HepG2 (cell line): ENCODE measurements around the gene L3MBTL4. TPM values are rescaled to one million over a fixed set of nuclear protein-coding genes. Genes with fewer than 3 reads are reported as not detected.

Experiments used
- ATRX ChIP-seq: sonication (generic); formaldehyde crosslinking; IDR thresholded peaks from 2 replicates; pipeline ENCODE4 v1.4.0; 2020; ENCODE audit warnings: missing genetic modification reagents, borderline replicate concordance
- CBFB ChIP-seq: sonication (generic); formaldehyde crosslinking; IDR thresholded peaks from 2 replicates; pipeline ENCODE4 v1.4.0; 2020; ENCODE audit warnings: missing genetic modification reagents
- FOXA1 ChIP-seq, 2 experiments: fragments of 450-650 bp in 1 of 2; sonication (generic) in 1 of 2; formaldehyde crosslinking in 1 of 2; IDR thresholded peaks; 2 replicates each; pipeline versions ENCODE4 v1.4.0 to v1.6.1; 2016 to 2020; ENCODE audit warnings: missing genetic modification reagents in 1 of 2
- MEF2D ChIP-seq: sonication (generic); formaldehyde crosslinking; IDR thresholded peaks from 2 replicates; pipeline ENCODE4 v1.5.1; 2020; ENCODE audit warnings: mild to moderate bottlenecking, missing genetic modification reagents
- NR1H2 ChIP-seq: sonication (generic); formaldehyde crosslinking; IDR thresholded peaks from 2 replicates; pipeline ENCODE4 v1.8.1; 2022; ENCODE audit warnings: low read depth, missing genetic modification reagents, borderline replicate concordance
- PATZ1 ChIP-seq: sonication (generic); formaldehyde crosslinking; IDR thresholded peaks from 2 replicates; pipeline ENCODE4 v1.4.0; 2020; ENCODE audit warnings: missing genetic modification reagents
- REST ChIP-seq, 2 experiments: IDR thresholded peaks; 2 replicates each; pipeline ENCODE4 v1.6.1; 2011 to 2012; ENCODE audit warnings: low read length in 2 of 2, borderline replicate concordance in 1 of 2, low read depth in 1 of 2, mild to moderate bottlenecking in 1 of 2, moderate library complexity in 1 of 2
- STAT6 ChIP-seq: sonication (generic); formaldehyde crosslinking; IDR thresholded peaks from 2 replicates; pipeline ENCODE4 v1.4.0; 2020; ENCODE audit warnings: missing genetic modification reagents, mild to moderate bottlenecking, borderline replicate concordance
- TMF1 ChIP-seq: sonication (generic); formaldehyde crosslinking; IDR thresholded peaks from 2 replicates; pipeline ENCODE4 v1.8.1; 2022; ENCODE audit warnings: low read depth, missing genetic modification reagents
- ZBTB39 ChIP-seq: sonication (generic); formaldehyde crosslinking; IDR thresholded peaks from 2 replicates; pipeline ENCODE4 v1.5.0; 2020; ENCODE audit warnings: missing genetic modification reagents
- ZBTB46 ChIP-seq: sonication (generic); formaldehyde crosslinking; IDR thresholded peaks from 2 replicates; pipeline ENCODE4 v1.4.0; 2020; ENCODE audit warnings: mild to moderate bottlenecking, missing genetic modification reagents, borderline replicate concordance
- polyA plus RNA-seq, 8 experiments: library from polyadenylated mRNA; depleted of rRNA in 3 of 8; stranded (reverse) in 7 of 8; unstranded in 1 of 8; fragments of >200 nt; fragmentation: Illumina TruSeq in 4 of 8; extraction: Trizol in 4 of 8; gene quantifications; 2 replicates each; pipeline versions ENCODE4 v1.2.1 to v1.2.3, GENCODE V29; 2011 to 2016; ENCODE audit warnings: low read depth in 4 of 8, missing spikeins in 1 of 8, mixed read lengths in 1 of 8; ENCODE audit not compliant: insufficient read depth in 1 of 8
- total RNA-seq, 5 experiments: library from RNA; depleted of rRNA; stranded (reverse); fragments of >200 nt; fragmentation: Illumina TruSeq; extraction: Trizol; gene quantifications; 2 replicates each; pipeline ENCODE4 v1.2.3, GENCODE V29; 2016; ENCODE audit warnings: low read depth in 1 of 5

Gene L3MBTL4
- total and polyA plus RNA-seq, 2 of the 13 experiments (the other 11 are each of a cell fraction or from before 2014, with no cell fraction given) = 10.8 to 13.3 TPM

GRCh38 chr18:6406075-6406909 lies 8.4 kb downstream of the L3MBTL4 start (continued):
- TF ChIP-seq REST (IDR thresholded peaks at IDR 0.05; ENCODE audit: borderline replicate concordance in 1 of 2, low read depth in 1 of 2, low read length in 2 of 2) (no peak), TMF1 (CRISPR knock-in tag) (no peak), FOXA1 (IDR thresholded peaks at IDR 0.05) (no peak), FOXA1 (CRISPR knock-in tag; IDR thresholded peaks at IDR 0.05) (no peak; the same call in 1 of the 2 replicates), NR1H2 (CRISPR knock-in tag) (no peak), ZBTB46 (CRISPR knock-in tag) (no peak), MEF2D (CRISPR knock-in tag) (no peak), STAT6 (CRISPR knock-in tag) (no peak), PATZ1 (peak; percentile 61), ATRX (CRISPR knock-in tag) (no peak), CBFB (CRISPR knock-in tag) (no peak), ZBTB39 (CRISPR knock-in tag) (no peak)
